HG02840 (cell line): ENCODE results near the gene TRIP10.

Experiments used
- ATAC-seq: cut with Tn5 transposase; IDR thresholded peaks from one replicate; pipeline ENCODE4 v1.9.1; 2021; ENCODE audit warnings: mild to moderate bottlenecking, moderate library complexity, moderate number of reproducible peaks; ENCODE audit not compliant: unreplicated experiment, low FRiP score

The TRIP10 gene

GRCh38 chr19:6711078-6711361 is 28.5 kb upstream of the TRIP10 start:
- no peak for ATAC-seq

GRCh38 chr19:6711605-6712004 is 27.9 kb upstream of the TRIP10 start:
- ATAC-seq, result no peak

- no peak for ATAC-seq
These were observed 27.2 kb upstream of the TRIP10 start for GRCh38 chr19:6712231-6712630.

GRCh38 chr19:6712692-6713670 is 26.5 kb upstream of the TRIP10 start:
- ATAC-seq, result no peak

GRCh38 chr19:6713773-6714692 is 25.4 kb upstream of the TRIP10 start:
- ATAC-seq, result no peak

- ATAC-seq, result no peak
These were observed 24.5 kb upstream of the TRIP10 start for GRCh38 chr19:6714749-6715555.

GRCh38 chr19:6716610-6716970 is 22.9 kb upstream of the TRIP10 start:
- ATAC-seq, result no peak

GRCh38 chr19:6717036-6717435 is 22.4 kb upstream of the TRIP10 start:
- no peak for ATAC-seq

- no peak for ATAC-seq
These were observed 22.0 kb upstream of the TRIP10 start for GRCh38 chr19:6717441-6717971.

- no peak for ATAC-seq
These were observed 21.3 kb upstream of the TRIP10 start for GRCh38 chr19:6718111-6718740.

GRCh38 chr19:6718741-6719539 is 20.5 kb upstream of the TRIP10 start:
- no peak for ATAC-seq

GRCh38 chr19:6719540-6719861 is 20.0 kb upstream of the TRIP10 start:
- ATAC-seq, result no peak

GRCh38 chr19:6719992-6720368 is 19.5 kb upstream of the TRIP10 start:
- ATAC-seq, result no peak

GRCh38 chr19:6720369-6721137 is 18.9 kb upstream of the TRIP10 start, which contains the start of gene C3:
TSS of gene C3 (minus strand) at chr19:6720650. CDS start at chr19:6720589, 61 bp downstream.
- no peak for ATAC-seq

- ATAC-seq, result no peak
These were observed 18.4 kb upstream of the TRIP10 start for GRCh38 chr19:6721138-6721474.

- no peak for ATAC-seq
These were observed 17.7 kb upstream of the TRIP10 start for GRCh38 chr19:6721773-6722172.

- ATAC-seq, result no peak
These were observed 16.3 kb upstream of the TRIP10 start for GRCh38 chr19:6723108-6723618.

- ATAC-seq, result no peak
These were observed 15.7 kb upstream of the TRIP10 start for GRCh38 chr19:6723738-6724137.
